HG02610 (cell line): ENCODE measurements around the gene ASAP2.
"Not testable (repeated sequence)": the region's sequence is repeated elsewhere in the genome, so short reads cannot be mapped to it uniquely, and the experiment has no call there.

Experiments used
- ATAC-seq: cut with Tn5 transposase; IDR thresholded peaks from one replicate; pipeline ENCODE4 v1.9.1; 2021; ENCODE audit warnings: mild to moderate bottlenecking, moderate library complexity; ENCODE audit not compliant: unreplicated experiment

ASAP2 gene

DNA sequence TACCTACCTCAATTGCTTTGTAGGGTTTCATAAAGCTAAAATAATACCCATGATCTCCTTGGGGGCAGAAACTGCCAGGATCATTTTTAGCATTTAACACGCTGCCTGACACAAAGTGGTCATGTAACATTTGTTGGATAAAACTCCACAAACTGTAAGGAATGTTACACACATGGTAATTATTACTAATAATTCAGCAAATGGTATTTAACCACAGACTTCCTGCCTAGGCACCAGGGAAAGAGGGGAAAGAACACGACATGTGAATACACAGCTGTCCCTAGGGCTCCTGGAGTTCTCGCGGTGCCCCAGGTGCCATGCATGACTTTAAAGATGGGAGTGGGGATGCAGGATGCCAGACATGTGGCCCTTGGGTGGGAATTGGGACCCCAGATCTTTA is 43.5 kb downstream of the ASAP2 start:
- no peak for ATAC-seq

DNA sequence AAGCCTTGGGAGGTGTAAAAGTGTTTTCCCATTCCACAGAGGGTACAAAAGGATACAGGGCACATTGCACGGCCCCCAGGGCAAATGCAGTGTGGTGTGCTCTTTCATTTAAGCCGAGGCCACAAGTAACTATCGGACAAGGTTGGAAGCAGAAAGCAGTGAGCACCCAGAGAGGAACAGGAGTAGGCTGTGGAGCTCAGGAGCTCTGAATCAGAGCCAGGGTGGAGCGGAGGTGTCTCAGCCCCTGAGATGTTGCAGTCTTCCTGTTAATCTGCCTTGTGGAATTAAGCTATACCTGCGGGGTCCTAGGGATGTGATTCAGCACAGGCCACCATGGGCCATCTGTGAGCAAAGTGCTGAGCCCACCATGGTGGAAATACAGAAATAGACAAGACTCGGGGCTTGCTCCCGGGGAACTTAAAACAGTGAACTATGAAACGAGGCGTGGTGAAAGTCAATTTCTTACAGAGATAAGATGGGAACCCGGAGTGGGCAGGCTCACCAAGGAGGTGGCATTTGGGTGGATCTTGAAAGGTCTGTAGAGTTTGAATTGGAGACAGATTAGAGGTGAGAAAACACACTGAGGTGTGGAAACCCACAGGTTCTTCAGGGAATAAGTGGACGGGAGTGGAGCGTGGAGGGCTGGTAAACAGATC is 44.0 kb downstream of the ASAP2 start:
- no peak for ATAC-seq

DNA sequence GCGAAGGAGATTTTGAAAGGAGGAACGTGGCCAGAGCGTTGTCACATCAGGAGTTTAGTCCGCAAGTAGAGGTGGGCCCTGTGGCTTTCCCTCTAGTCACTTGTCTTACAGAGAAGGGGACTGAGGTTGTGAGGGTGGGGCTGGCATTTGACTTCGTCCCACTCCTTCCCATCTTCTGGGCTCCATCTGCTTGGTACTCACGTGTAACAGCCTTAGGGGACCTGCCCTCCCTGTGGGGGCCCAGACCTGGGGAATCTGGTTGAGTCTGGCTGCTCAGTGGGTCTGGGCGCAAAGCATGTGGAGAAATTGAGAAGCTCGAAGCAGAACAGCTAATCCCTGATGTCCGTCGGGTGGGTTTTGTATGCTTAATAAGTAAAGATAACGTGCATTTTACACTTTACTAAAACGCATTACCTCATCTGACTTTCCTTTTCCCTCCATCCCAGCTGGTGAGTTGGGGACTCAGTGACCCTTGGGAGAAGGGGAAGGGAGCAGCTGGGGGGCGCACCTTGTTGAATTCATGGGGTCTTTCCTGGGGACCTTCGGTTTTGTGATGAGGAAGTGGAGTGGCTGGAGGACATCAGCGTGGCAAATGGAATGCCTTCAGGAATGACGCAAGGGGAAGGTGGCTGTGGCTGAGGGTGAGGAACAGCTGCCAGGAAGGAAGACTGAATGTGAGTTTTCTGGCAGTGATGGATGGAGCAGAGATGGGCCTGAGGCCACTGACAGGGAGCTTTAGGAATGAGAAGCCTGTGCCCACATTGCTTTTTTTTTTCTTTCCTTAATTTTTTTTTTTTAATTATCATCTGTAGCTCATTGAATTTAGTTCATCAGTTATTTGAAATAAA is 44.8 kb downstream of the ASAP2 start:
- no peak for ATAC-seq

DNA sequence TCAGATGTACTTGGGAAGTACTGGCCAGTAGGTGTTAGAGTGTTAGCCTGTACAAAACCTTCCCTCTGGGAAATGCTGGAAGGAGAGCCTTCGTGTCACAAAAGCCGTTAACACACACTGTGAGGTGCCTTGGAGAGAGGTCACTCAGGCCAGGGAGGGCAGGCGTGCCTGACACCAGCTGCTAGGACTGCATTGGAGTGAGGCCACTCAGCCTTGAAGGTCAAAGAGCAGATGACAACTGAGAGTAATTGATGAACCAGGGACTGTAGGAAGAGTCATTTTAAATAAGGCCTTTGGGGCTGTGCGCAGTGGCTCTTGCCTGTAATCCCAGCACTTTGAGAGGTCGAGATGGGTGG is 45.4 kb downstream of the ASAP2 start:
- ATAC-seq = no peak

DNA sequence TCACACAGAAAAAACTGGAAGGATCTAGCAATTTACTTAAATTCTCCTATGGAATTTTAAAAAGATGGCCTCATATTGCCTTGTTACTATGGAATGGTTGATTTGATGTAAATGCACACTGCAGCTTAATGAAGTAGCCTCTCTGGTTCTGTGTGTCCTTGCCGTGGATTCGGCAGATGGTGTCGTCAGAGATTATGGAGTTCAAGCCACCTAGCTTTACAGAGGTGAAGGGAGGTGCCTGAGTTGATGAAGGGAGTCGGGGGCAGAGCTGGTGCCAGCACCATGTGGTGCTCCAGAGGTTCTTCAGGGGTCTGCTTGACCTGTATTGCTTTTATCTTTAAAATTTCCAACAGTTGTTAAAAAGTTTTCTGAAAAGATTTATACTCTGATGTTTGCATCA is 48.8 kb downstream of the ASAP2 start:
- no peak for ATAC-seq

DNA sequence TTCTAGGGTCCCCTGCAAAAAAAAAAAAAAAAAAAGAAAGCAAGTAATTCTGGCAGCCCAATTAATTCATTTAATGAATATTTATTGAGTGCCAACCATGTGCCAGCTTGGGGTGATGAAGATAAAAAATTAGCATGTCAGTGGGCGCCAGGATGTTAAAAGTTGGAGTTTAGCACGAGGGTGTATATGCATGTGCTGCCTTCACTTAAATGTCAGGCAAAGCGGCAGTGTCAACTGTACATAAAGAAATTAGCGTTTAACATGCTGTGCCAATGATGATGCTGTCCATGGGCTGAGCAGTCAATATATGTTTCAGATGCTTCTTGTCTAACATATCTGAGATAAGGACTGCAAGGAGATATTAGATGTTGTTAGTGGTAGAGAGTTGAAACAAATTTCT is 49.5 kb downstream of the ASAP2 start:
- ATAC-seq = no peak

DNA sequence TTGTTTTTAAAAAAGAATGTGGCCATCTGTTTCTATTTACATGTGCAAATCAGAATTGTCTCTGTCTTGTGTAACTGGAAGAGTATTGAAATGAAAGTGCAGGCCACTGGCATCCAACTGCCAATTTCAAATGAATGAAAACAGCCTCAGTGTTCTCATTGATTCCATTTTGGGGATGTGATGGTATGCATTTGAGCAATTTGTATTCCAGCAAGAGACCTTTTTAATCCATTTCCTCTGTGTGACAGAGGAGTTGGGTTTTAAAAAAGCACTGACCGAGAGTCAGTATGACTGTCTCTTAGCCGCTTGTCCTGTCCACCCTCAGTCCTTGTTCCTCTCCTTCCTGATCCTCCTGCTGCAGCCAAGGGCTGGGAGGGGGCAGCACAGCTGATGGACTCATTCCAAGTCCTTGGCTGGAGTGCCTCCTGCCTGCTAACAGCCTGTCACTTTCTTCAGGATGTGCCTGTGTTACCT is 50.0 kb downstream of the ASAP2 start:
- ATAC-seq = no peak

DNA sequence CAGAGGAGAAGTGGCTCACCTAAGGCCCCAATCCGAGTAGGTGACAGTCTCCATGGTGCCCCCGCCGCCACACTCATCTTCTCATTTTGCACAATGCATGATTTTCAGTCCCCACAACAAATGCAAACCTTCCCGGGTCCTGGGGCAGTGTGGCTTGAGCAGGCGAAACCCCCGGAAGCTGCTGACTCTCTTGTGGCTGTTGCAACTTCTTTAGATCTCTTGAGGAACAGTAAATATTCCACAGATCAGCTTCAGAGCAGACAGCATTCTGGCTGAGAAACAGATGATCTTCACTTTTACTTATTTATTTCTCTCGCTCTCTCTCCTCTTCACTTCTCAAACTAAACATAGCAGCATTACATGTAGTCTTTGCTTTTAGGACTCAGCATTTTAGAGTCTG is 51.9 kb downstream of the ASAP2 start:
- ATAC-seq = no peak

DNA sequence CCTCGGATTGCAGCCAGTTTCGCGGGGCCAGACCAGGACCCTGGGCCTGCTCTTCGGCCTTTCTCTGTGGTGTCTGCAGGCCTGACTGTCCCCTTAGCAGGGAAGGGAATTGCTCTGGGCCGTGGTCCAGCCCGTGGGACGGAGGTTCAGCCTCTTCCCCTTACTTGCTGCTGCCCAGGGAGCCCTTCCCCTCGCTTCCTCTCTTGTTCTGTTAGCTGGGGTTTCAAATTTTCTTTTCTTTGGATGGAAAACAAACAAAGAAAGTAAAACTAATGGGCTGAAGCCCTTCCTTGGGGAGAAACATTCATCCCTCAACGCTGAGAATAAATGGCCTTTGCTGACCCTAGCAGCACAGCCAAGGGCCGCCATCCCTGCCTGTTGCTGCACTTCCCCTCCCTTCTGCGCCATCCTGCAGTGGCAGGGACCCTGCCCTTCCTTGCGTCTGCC is 52.4 kb downstream of the ASAP2 start:
- no peak for ATAC-seq

DNA sequence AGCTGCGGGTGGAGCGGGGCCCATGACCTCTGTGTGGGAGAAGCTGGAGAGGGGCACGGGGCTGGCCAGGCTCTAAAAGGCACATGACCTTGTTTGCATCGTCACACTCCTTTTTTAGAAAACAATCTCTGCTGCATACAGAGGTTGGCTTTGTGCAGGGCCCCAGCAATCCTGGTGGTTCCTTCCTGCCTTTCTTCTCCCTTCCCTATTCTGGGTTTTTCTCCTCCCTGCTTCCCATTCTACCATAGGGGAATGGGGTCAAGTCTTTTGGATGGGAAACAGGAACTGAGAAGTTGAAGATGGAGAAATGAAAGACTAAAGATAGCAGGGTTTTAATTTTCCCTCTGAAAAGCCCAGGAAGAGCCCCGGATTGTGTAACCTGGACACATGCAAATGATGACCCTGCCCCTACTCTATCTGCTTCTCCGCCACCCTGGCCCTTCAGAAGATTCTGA is 53.9 kb downstream of the ASAP2 start:
- no peak for ATAC-seq

DNA sequence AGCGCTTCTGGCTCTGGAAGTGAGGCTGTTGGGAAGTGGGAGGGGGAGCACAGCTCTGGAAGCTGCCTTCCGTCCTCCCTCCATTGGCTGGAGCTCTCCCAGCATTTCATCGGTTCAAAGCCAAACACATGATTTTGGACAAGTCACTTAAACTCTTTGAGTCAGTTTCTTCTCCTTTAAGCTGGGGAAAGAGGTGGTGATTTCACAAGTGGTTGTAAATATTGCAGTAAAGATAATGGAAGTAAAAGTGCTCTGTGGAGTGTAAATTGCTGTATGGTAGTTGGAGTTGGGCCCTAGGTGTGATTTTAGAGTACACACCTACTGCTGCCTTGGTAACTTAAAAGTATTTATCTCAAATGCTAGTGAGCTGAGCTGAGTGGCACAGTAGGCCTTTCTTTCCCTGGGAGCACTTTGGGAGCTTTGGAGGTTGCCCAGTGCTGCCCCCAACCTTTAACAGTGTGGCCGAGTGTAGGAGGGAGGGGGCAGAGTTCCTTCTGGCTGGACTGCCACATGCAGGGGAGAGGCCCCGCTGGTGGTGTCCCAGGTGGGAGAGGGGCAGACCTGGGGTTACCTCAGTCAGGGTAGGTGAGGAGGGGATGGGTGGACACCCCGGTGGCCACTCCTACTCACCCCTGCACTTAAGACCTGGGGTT is 54.7 kb downstream of the ASAP2 start:
- ATAC-seq = no peak

DNA sequence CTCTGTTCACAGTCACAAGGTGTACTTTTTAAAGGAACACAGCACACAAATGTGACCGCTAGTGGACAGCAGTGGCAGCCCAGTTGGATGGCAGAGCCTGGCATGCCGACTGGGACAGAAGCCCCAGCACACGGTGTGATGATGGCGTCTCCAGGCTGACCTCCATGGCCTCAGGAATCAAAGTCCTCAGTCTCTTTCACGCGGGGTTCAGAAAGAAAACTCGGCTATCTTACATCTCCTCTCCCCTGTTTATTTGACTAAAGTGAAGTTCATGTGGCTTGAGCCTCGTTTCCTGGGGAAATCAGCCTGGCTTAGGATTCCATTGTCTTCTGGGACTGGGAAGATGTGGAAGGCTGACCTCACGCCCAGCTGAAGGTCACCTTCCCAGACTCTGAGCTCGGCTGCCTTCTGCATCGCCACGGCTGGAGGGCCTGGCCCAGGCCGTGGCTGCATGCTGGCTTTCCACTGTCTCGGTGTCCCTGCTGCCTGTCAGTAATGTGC is 56.1 kb downstream of the ASAP2 start:
- no peak for ATAC-seq

DNA sequence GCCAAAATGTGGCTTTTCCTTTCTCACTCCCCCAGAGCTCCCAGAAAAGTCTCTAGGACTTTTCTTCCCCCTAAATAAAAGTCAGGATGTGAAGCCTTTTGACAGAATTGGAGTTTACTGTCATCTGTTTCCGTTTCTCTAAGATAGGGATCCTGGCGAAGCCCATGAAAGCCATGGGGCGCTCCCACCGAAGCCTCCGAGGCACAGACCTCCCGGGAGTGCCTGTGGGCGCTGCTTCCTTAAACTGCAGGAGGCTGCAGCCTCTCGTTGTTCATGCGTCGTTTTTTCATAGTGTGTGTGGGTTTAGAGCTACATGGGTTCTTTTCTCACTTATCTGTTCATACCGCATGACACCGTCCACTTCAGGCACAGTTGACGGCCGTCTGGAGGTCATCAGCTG is 56.8 kb downstream of the ASAP2 start:
- no peak for ATAC-seq

DNA sequence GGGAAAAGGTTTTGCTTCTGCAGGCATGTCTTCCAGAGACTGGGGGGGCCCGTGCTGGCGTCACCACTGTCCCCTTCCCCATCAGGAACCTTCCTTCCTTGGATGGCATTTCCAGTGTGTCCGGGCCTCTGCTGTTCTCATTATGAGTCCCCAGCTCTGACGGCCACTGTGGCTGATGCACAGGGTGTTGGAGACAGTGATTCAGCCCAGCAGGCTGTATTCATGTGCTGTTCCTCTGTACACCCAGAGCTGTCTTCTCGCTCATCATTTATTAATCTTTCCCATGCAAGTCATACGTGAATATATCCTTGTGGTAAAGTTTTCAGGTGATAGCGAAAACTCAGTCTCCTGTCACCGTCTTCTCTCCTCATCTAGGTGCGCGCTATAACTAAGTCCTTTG is 57.7 kb downstream of the ASAP2 start:
- no peak for ATAC-seq

DNA sequence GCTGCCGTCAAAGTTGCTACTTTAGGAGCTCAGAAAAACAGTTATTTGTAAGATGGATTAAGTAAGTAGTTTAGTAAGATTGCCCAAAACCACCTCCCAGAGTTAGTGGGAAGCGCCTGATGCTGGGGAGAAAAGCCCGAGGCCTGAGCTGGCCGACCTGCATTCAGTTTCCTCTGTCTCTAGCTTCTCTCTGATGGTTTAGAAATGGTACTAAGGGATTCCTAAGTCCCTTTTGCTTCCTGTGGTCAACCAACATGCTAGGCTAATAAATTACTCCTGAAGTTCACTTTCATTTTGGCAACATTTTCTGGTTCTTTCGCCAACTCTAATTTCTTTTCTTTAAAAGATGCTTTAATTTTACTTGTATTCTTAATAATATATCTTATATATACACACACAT is 60.1 kb downstream of the ASAP2 start:
- ATAC-seq = no peak

DNA sequence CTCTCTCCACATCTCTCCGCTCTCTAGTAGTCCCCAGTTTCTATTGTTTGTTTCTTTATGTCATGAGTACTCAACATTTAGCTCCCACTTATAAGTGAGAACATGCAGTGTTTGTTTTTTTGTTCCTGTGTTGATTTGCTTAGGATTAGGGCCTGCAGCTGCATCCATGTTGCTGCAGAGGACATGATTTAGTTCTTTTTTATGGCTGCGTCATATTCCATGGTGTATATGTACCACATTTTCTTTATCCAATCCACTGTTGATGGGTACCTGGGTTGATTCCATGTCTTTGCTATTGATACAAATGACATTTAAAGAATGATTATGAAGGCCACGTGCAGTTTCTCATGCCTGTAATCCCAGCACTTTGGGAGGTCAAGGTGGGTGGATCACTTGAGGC is 60.7 kb downstream of the ASAP2 start:
- ATAC-seq = not testable (repeated sequence)

DNA sequence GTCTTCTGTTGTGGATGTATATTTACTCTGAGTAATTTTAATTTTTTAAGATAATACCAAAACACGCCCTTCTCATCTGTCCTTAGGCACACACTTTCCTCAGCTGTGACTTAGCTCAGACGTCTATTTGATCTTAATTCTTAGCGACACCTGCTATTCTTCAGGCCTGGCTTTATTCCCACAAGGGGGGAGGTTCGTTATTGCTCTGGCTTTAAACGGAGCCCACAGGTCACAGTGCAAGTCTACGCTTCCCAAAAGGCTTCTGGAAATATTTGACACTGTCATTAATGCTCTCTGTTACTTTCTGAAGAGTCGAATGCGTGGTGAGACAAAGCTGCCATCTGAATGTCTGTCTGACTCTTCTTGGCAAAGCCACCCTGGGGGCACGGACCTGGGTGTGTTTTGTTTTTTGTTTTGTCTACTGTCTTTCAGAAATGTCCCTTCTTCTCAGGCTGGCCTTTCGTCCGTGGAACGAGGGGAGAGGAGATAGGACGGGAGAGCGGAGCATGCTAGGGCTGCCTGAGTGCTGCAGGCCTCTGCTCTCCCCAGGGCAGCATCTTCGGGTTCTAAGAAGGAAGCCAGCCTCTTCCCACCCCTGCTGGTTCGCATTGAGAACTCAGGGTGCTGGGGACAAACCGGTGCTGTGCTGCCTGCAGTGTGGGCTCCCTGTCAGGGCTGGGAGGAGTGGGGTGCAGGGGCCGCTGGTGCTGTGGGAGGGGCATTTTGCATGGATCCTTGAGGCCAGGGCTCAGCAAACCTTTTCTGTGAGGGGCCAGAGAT is 61.9 kb downstream of the ASAP2 start:
- no peak for ATAC-seq

DNA sequence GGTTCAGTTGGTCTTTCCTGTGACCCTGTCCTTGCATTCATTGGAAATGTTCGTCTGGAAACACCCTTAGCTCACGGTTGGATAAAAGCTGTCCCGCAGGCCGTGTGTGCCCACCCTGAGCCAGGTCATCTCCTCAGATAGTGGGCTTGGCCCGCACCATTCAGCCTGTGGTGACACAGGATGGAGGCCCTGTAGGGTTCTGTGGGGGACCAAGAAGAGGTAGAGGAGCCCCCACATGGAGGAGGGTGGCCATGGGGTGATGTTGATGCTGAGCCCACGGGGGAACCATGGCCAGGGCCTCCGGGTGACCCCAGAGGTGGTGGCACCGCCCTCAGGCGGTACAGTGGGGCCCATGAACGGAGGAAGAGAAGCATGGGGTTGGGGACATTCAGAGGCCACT is 62.7 kb downstream of the ASAP2 start:
- no peak for ATAC-seq

DNA sequence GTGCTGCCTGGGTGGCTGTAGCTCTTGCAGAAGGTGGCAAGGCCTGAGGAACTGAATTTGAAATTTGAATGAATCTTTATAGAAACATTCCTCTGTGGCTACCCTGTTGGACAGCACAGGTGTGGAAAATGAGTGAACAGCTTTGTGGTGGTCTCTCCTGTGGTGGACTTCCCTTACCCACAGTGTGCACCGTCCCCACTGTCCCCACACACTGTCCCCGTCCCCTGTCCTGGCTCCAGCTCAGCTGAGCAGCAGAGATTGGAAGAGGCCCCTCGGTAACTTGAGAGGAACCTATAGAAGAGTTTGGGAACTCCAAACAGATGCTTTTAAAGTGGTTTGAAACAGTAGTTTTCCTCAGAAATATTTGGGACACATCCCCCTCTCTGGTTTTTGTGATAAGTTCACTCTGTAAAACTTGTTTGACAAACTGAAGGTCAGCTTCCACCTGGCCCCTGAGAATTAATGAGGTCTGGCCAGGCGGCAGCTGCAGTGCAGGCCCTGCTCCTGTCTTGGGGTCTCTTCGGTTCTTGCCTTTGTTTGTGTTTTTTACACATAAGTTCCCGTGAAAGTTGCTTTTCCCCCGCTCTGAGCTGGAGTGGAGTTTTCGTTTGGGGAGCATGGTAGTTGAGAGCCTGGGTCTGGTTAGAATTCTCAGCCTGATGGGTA is 63.2 kb downstream of the ASAP2 start:
- no peak for ATAC-seq

DNA sequence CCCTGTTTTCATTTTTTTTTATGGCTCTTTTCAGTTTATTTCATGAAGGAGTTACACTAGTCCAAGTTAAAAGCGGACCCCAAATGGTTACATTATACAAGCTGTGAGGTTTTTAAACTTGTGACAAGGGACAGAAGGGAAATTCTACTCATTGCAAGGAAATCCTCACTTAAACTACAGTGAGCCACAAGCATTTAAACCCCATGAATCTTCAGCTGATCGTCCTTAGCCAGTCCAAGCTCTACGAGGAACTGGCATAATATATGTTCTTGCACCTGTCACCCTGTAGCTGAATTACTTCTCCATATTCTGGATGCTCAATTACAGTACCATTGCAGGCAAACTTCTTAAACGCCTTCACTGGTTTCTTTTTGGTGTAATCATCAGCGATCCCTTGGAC is 64.5 kb downstream of the ASAP2 start:
- ATAC-seq = no peak
